Stomach (tissue), 4 donors: ENCODE measurements around the gene IRF1.

Experiments
- EP300 ChIP-seq: sonication (generic); formaldehyde crosslinking; IDR thresholded peaks from one replicate; pipeline ENCODE4 v1.6.1; 2017; ENCODE audit warnings: antibody characterized with exemption
- POLR2A ChIP-seq, 4 donors: fragments of 450-650 bp; IDR thresholded peaks; one replicate each; pipeline ENCODE4 v1.6.1; 2016; ENCODE audit warnings: antibody characterized with exemption in 4 of 4, control low read depth in 2 of 4, mild to moderate bottlenecking in 1 of 4, moderate library complexity in 1 of 4
- POLR2AphosphoS5 ChIP-seq, 3 donors: sonication (generic); formaldehyde crosslinking; IDR thresholded peaks; one replicate each; pipeline ENCODE4 v1.6.1; 2016; ENCODE audit warnings: antibody characterized with exemption in 3 of 3
- TF ChIP-seq, protein P1 (sequence below), 7 experiments: fragments of 450-650 bp in 4 of 7; fragments of 200-600 bp in 3 of 7; sonication (generic) in 3 of 7; IDR thresholded peaks; one replicate each; pipeline ENCODE4 v1.5.1; 2016 to 2019; ENCODE audit warnings: antibody characterized with exemption in 7 of 7, control low read depth in 2 of 7, mild to moderate bottlenecking in 1 of 7

- TF ChIP-seq, protein P1, sequence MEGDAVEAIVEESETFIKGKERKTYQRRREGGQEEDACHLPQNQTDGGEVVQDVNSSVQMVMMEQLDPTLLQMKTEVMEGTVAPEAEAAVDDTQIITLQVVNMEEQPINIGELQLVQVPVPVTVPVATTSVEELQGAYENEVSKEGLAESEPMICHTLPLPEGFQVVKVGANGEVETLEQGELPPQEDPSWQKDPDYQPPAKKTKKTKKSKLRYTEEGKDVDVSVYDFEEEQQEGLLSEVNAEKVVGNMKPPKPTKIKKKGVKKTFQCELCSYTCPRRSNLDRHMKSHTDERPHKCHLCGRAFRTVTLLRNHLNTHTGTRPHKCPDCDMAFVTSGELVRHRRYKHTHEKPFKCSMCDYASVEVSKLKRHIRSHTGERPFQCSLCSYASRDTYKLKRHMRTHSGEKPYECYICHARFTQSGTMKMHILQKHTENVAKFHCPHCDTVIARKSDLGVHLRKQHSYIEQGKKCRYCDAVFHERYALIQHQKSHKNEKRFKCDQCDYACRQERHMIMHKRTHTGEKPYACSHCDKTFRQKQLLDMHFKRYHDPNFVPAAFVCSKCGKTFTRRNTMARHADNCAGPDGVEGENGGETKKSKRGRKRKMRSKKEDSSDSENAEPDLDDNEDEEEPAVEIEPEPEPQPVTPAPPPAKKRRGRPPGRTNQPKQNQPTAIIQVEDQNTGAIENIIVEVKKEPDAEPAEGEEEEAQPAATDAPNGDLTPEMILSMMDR (IDR thresholded peaks at IDR 0.05) = no peak
- TF ChIP-seq POLR2A (IDR thresholded peaks at IDR 0.05) (no peak), POLR2AphosphoS5 (IDR thresholded peaks at IDR 0.05) (no peak), EP300 (no peak)
Observed at GRCh38 chr5:132539716-132540115, 49.1 kb upstream of the IRF1 start.
